Large intestine (tissue), 3 donors: Measurements from ENCODE around the gene ATP4B. TPM values are rescaled to one million over a fixed set of nuclear protein-coding genes. Genes with fewer than 3 reads are reported as not detected.

Experiments
- DNase-seq, 2 donors: peaks; one replicate each; pipeline versions ENCODE4 v3.0.0 to v3.0.0-alpha.2; 2013
- H3K27ac ChIP-seq: one replicate; pipeline ENCODE4 v1.5.1; 2013; ENCODE audit warnings: low read length
- H3K27me3 ChIP-seq: 2 replicates; pipeline ENCODE4 v1.6.1; 2013; ENCODE audit warnings: low read length; ENCODE audit not compliant: control insufficient read depth, insufficient read depth
- H3K36me3 ChIP-seq: 2 replicates; pipeline ENCODE4 v1.6.1; 2013; ENCODE audit warnings: low read length; ENCODE audit not compliant: control insufficient read depth, insufficient read depth
- H3K4me1 ChIP-seq: one replicate; pipeline ENCODE4 v1.6.1; 2013; ENCODE audit warnings: low read length; ENCODE audit not compliant: control insufficient read depth, insufficient read depth
- H3K4me3 ChIP-seq: one replicate; pipeline ENCODE4 v1.5.1; 2013; ENCODE audit warnings: low read length
- H3K9me3 ChIP-seq: one replicate; pipeline ENCODE4 v1.6.1; 2013; ENCODE audit warnings: mild to moderate bottlenecking, low read depth, low read length, moderate library complexity; ENCODE audit not compliant: control insufficient read depth
- WGBS: methylation state at CpG from one replicate; pipeline ENCODE4 v1.1.5; 2013; ENCODE audit warnings: low lambda C conversion rate; ENCODE audit not compliant: insufficient coverage; 5-methylcytosine and 5-hydroxymethylcytosine counted together
- polyA plus RNA-seq: library from polyadenylated mRNA; unstranded; fragments of 120-200 nt; gene quantifications from one replicate; pipeline ENCODE4 v1.2.1, GENCODE V29; 2013

ATP4B gene
- polyA plus RNA-seq, 1 donor: 0.04 TPM

- peaks cover 5% of the 10 kb centered on the region for H3K9me3 ChIP-seq
- H3K36me3 ChIP-seq: no peaks in the 10 kb centered on the region
- no peak within 1 kb of the TSS for H3K27ac ChIP-seq
- DNase-seq: no peak
- no peaks in the 10 kb centered on the region for H3K27me3 ChIP-seq
- H3K4me3 ChIP-seq: no peak within 1 kb of the TSS
- no CpG with 5 or more reads among the region's 32 CpGs for WGBS
- H3K4me1 ChIP-seq: no peaks in the 10 kb centered on the region
Observed at GRCh38 chr13:113666951-113667701, 9.1 kb upstream of the ATP4B start, which contains the start of gene GRK1. GRK1 (plus strand) TSS chr13:113667219; CDS start chr13:113667387, 168 bp downstream.

DNA sequence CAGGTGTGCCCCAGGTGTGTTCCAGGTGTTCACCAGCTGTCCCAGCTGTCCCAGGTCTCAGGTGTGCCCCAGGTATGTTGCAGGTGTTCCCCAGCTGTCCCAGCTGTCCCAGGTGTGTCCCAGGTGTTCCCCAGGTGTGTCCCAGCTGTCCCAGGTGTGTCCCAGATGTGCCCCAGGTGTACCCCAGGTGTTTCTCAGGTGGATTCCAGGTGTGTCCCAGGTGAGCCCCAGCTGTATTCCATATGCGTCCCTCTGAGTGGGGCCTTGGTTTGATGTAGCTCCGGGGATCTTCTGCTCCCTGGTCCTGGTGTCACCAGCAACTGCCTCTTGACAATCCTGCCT is 8.3 kb upstream of the ATP4B start:
- Histone ChIP-seq H3K4me1 (no peaks in the 10 kb centered on the region), H3K27me3 (no peaks in the 10 kb centered on the region), H3K9me3 (no peaks in the 10 kb centered on the region), H3K36me3 (no peaks in the 10 kb centered on the region), H3K4me3 (no peak overlapping the region), H3K27ac (no peak overlapping the region)
- no peak for DNase-seq
- WGBS: no CpG with 5 or more reads among the region's 2 CpGs

- Histone ChIP-seq H3K27me3 (no peaks in the 10 kb centered on the region), H3K4me1 (no peaks in the 10 kb centered on the region), H3K9me3 (no peaks in the 10 kb centered on the region), H3K4me3 (no peak overlapping the region), H3K27ac (no peak overlapping the region), H3K36me3 (no peaks in the 10 kb centered on the region)
- DNase-seq: no peak
- WGBS: no CpG with 5 or more reads among the region's 3 CpGs
Observed at GRCh38 chr13:113665597-113666328, 7.8 kb upstream of the ATP4B start.

GRCh38 chr13:113664751-113665596 is 7.0 kb upstream of the ATP4B start:
- peak in 1 of 2 donors; percentile 12 for DNase-seq
- no CpG with 5 or more reads among the region's 21 CpGs for WGBS
- Histone ChIP-seq H3K27me3 (no peaks in the 10 kb centered on the region), H3K36me3 (no peaks in the 10 kb centered on the region), H3K4me3 (no peak overlapping the region), H3K4me1 (no peaks in the 10 kb centered on the region), H3K27ac (no peak overlapping the region), H3K9me3 (no peaks in the 10 kb centered on the region)

- no peak for DNase-seq
Observed at GRCh38 chr13:113663934-113664333, 5.9 kb upstream of the ATP4B start.

GRCh38 chr13:113661509-113661908 is 3.5 kb upstream of the ATP4B start:
- H3K4me1 ChIP-seq: peaks cover 3% of the 10 kb centered on the region
- WGBS: no CpG with 5 or more reads among the region's 2 CpGs
- no peak overlapping the region for H3K27ac ChIP-seq
- DNase-seq: no peak
- H3K27me3 ChIP-seq: no peaks in the 10 kb centered on the region
- no peaks in the 10 kb centered on the region for H3K36me3 ChIP-seq
- no peaks in the 10 kb centered on the region for H3K9me3 ChIP-seq
- H3K4me3 ChIP-seq: no peak overlapping the region

More at GRCh38 chr13:113663934-113664333, 5.9 kb upstream of the ATP4B start:
- no peak overlapping the region for H3K4me3 ChIP-seq
- no CpG with 5 or more reads among the region's 15 CpGs for WGBS
- H3K27ac ChIP-seq: no peak overlapping the region
- H3K27me3 ChIP-seq: no peaks in the 10 kb centered on the region
- no peaks in the 10 kb centered on the region for H3K36me3 ChIP-seq
- no peaks in the 10 kb centered on the region for H3K4me1 ChIP-seq
- H3K9me3 ChIP-seq: no peaks in the 10 kb centered on the region

DNA sequence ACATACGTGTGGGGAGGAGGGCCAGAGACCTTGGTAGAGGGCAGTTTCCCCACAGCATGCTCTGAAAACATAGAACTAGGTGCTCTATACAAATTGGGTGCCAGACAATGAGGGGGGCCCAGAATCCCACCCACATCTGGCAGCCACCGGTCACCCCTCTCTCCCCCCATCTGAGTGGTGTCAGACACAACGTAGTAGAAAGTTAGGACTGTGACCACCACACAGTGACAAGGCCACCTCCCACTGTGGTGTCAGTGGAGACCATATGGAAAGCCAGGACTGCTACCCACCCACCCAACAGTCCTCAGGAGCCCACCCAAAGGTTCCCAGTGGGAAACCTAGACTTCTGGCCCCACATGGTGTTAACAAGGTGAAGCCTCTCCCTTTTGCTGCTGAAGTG is 2.1 kb upstream of the ATP4B start:
- Histone ChIP-seq H3K27me3 (no peaks in the 10 kb centered on the region), H3K36me3 (no peaks in the 10 kb centered on the region), H3K27ac (no peak overlapping the region), H3K4me3 (no peak overlapping the region), H3K9me3 (no peaks in the 10 kb centered on the region), H3K4me1 (peaks cover 3% of the 10 kb centered on the region)
- no CpG with 5 or more reads among the region's 3 CpGs for WGBS
- DNase-seq: no peak

GRCh38 chr13:113659337-113659736 is 1.3 kb upstream of the ATP4B start:
- no peak overlapping the region for H3K4me3 ChIP-seq
- WGBS: 100% methylated on average over 1 of the region's 8 CpGs
- H3K4me1 ChIP-seq: peaks cover 3% of the 10 kb centered on the region
- H3K27me3 ChIP-seq: no peaks in the 10 kb centered on the region
- H3K27ac ChIP-seq: no peak overlapping the region
- no peaks in the 10 kb centered on the region for H3K9me3 ChIP-seq
- no peak for DNase-seq
- H3K36me3 ChIP-seq: no peaks in the 10 kb centered on the region

GRCh38 chr13:113658836-113659235 is 838 bp upstream of the ATP4B start:
- H3K27ac ChIP-seq: no peak overlapping the region
- no peaks in the 10 kb centered on the region for H3K36me3 ChIP-seq
- no peaks in the 10 kb centered on the region for H3K9me3 ChIP-seq
- peaks cover 3% of the 10 kb centered on the region for H3K4me1 ChIP-seq
- no peak for DNase-seq
- WGBS: no CpG with 5 or more reads among the region's 14 CpGs
- H3K4me3 ChIP-seq: no peak overlapping the region
- H3K27me3 ChIP-seq: no peaks in the 10 kb centered on the region
